Measurements from ENCODE around the gene TOB1. TPM values are rescaled to one million over a fixed set of nuclear protein-coding genes. Genes with fewer than 3 reads are reported as not detected.
A peak's percentile ranks its signal among the peaks of the same experiment; 100 is the strongest.

Gene TOB1
- total RNA-seq, 4 donors from 2014 or later = 28.8 to 79.7 (median 37.0) TPM

- DNase-seq (ENCODE audit: low spot score) (peak; percentile 39), ATAC-seq (ENCODE audit: low FRiP score) (peak; percentile 15)
- TF ChIP-seq, protein P1, sequence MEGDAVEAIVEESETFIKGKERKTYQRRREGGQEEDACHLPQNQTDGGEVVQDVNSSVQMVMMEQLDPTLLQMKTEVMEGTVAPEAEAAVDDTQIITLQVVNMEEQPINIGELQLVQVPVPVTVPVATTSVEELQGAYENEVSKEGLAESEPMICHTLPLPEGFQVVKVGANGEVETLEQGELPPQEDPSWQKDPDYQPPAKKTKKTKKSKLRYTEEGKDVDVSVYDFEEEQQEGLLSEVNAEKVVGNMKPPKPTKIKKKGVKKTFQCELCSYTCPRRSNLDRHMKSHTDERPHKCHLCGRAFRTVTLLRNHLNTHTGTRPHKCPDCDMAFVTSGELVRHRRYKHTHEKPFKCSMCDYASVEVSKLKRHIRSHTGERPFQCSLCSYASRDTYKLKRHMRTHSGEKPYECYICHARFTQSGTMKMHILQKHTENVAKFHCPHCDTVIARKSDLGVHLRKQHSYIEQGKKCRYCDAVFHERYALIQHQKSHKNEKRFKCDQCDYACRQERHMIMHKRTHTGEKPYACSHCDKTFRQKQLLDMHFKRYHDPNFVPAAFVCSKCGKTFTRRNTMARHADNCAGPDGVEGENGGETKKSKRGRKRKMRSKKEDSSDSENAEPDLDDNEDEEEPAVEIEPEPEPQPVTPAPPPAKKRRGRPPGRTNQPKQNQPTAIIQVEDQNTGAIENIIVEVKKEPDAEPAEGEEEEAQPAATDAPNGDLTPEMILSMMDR (IDR thresholded peaks at IDR 0.05) = no peak
Observed at GRCh38 chr17:50866950-50867362, 802 bp upstream of the TOB1 start.

- DNase-seq (ENCODE audit: low spot score) = no peak
- ATAC-seq (ENCODE audit: low FRiP score) = peak; percentile 6
- TF ChIP-seq, protein P1 (IDR thresholded peaks at IDR 0.05) = no peak
Observed at GRCh38 chr17:50865868-50866260, 290 bp downstream of the TOB1 start.

GRCh38 chr17:50865060-50865867 lies 890 bp downstream of the TOB1 start:
- DNase-seq (ENCODE audit: low spot score) = no peak
- TF ChIP-seq, protein P1 (IDR thresholded peaks at IDR 0.05) = no peak
- peak; percentile 4 for ATAC-seq (ENCODE audit: low FRiP score)

- ATAC-seq (ENCODE audit: low FRiP score) = no peak
- TF ChIP-seq, protein P1 (IDR thresholded peaks at IDR 0.05) = no peak
Observed at GRCh38 chr17:50864747-50865059, 1.5 kb downstream of the TOB1 start.

GRCh38 chr17:50863931-50864330 lies 2.2 kb downstream of the TOB1 start:
- no peak for ATAC-seq (ENCODE audit: low FRiP score)
- TF ChIP-seq, protein P1 (IDR thresholded peaks at IDR 0.05) = no peak
- DNase-seq (ENCODE audit: low spot score) = no peak

More at GRCh38 chr17:50864747-50865059, 1.5 kb downstream of the TOB1 start:
- DNase-seq (ENCODE audit: low spot score) = no peak

- ATAC-seq (ENCODE audit: low FRiP score) (no peak), DNase-seq (ENCODE audit: low spot score) (no peak)
- TF ChIP-seq, protein P1 (IDR thresholded peaks at IDR 0.05) = peak in 1 of 3 donors; percentile 18
Observed at GRCh38 chr17:50863221-50863843, 2.8 kb downstream of the TOB1 start.
